ENCODE data around the gene ROBO4. TPM values are rescaled to one million over a fixed set of nuclear protein-coding genes. Genes with fewer than 3 reads are reported as not detected.

The ROBO4 gene
- total and polyA plus RNA-seq, 2 donors (not counting 1 experiment from before 2014, with no cell fraction given) = not detected

DNA sequence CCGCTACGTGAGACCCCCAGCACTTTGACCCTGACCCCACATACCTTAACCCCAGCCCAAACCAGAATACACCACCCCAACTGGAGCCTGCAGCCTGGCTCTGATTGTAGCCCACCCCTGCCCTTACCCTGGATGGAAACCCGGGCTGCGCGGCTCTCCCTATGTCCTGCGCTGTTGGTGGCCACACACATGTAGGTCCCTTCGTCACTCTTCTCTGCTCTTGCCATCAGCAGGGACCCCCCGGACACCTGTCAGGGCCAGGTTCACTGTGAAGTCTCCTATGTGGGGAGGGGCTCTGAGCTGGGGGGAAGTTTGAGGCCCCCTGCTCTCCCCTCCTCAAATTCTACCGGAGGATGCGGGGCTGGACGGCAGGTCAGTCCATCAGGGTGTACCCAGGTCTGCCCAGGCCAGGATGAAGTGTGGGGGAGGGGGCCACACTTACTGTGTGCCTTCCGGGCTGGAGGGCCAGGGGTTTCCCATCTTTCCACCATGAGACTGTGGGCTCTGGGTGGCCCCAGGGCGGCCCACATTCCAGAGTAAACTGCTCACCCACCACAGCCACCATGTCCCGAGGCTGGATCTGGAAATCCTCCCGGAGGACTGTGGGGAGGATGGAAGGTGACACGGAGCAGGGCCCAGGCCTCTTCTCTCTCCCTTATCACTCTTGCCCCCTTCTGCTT, 1.5 kb downstream of the ROBO4 start:
- Histone ChIP-seq H3K36me3 (replicated peaks in 1 of 2; ENCODE audit: control extremely low read depth in 1 of 2, control insufficient read depth in 1 of 2, extremely low read depth in 1 of 2, insufficient read depth in 2 of 2, low read length in 1 of 2) (no peaks in the 10 kb centered on the region), H3K4me3 (ENCODE audit: control extremely low read depth in 1 of 5, extremely low read depth in 1 of 5, insufficient read depth in 1 of 5, low read depth in 2 of 5, low read length in 4 of 5) (no peak overlapping the region), H4K20me1 (ENCODE audit: control insufficient read depth, insufficient read depth, low read length, poor library complexity, severe bottlenecking) (no peaks in the 10 kb centered on the region), H3K4me2 (replicated peaks; ENCODE audit: low read depth, low read length, poor library complexity, severe bottlenecking) (no peak overlapping the region), H2AFZ (ENCODE audit: insufficient read depth, low read depth, low read length, poor library complexity, severe bottlenecking) (no peak overlapping the region), H3K79me2 (ENCODE audit: control insufficient read depth, insufficient read depth, low read length) (no peaks in the 10 kb centered on the region), H3K27ac (ENCODE audit: low read length in 2 of 2) (no peak overlapping the region), H3K4me1 (ENCODE audit: control insufficient read depth in 2 of 2, insufficient read depth in 2 of 2, low read length in 2 of 2) (no peaks in the 10 kb centered on the region), H3K9ac (ENCODE audit: low read length) (no peak overlapping the region), H3K27me3 (replicated peaks in 1 of 4; ENCODE audit: control extremely low read depth in 1 of 4, control insufficient read depth in 3 of 4, insufficient read depth in 4 of 4, low read length in 3 of 4) (peaks cover 0 to 6% (median 1%) of the 10 kb centered on the region in 4 experiments), H3K9me3 (ENCODE audit: control extremely low read depth in 1 of 3, control insufficient read depth in 2 of 3, insufficient read depth in 1 of 3, low read length in 2 of 3) (no peaks in the 10 kb centered on the region)
- no peak for ATAC-seq (ENCODE audit: low read depth)
- no peak for DNase-seq
- 86% methylated on average over 10 of the region's 16 CpGs for WGBS (ENCODE audit: insufficient coverage)
- ChIA-PET CTCF (no interaction called here), POLR2A (no interaction called here)
- intact Hi-C loops (cut with micrococcal nuclease) = no loop called here
- TF ChIP-seq, protein P1, sequence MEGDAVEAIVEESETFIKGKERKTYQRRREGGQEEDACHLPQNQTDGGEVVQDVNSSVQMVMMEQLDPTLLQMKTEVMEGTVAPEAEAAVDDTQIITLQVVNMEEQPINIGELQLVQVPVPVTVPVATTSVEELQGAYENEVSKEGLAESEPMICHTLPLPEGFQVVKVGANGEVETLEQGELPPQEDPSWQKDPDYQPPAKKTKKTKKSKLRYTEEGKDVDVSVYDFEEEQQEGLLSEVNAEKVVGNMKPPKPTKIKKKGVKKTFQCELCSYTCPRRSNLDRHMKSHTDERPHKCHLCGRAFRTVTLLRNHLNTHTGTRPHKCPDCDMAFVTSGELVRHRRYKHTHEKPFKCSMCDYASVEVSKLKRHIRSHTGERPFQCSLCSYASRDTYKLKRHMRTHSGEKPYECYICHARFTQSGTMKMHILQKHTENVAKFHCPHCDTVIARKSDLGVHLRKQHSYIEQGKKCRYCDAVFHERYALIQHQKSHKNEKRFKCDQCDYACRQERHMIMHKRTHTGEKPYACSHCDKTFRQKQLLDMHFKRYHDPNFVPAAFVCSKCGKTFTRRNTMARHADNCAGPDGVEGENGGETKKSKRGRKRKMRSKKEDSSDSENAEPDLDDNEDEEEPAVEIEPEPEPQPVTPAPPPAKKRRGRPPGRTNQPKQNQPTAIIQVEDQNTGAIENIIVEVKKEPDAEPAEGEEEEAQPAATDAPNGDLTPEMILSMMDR (IDR thresholded peaks at IDR 0.05) = no peak
- TF ChIP-seq EZH2 (IDR thresholded peaks at IDR 0.05; ENCODE audit: borderline replicate concordance, insufficient read depth, low read depth, low read length, poor library complexity, severe bottlenecking) = no peak
- no peaks in the 10 kb centered on the region for H3K9me3 Mint-ChIP-seq (ENCODE audit: insufficient read depth)
- peaks cover 50% of the 10 kb centered on the region for H3K27me3 Mint-ChIP-seq
- no peak overlapping the region for H3K4me3 Mint-ChIP-seq
- H3K4me1 Mint-ChIP-seq = no peaks in the 10 kb centered on the region
- H3K27ac Mint-ChIP-seq = no peak overlapping the region

DNA sequence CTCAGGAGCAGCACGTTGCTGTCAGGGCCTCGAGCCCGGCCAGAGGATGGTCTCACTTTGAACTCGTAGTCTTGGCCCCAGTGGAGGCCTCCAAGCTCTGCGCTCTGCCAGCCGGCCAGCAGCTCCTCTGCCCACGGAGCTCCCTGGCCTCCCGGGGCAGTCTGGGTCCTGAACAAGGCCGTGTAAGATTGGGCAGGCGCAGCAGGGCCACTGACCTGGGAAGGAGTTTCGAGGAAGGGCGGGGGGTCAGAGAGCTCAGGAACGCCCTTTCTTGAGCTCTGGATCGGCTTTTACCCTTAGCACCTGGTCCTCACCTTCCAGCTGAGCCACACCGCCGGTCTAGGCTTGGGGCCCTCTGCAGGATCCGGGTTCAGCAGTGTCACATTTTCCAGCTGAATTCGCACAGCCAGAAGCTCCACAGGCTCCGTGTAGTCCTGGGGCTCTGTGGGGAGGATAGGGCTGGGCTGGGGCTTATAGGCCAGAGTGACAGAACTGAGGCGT, 2.1 kb downstream of the ROBO4 start:
- H3K27ac Mint-ChIP-seq = no peak overlapping the region
- Histone ChIP-seq H3K4me2 (replicated peaks; ENCODE audit: low read depth, low read length, poor library complexity, severe bottlenecking) (no peak overlapping the region), H4K20me1 (ENCODE audit: control insufficient read depth, insufficient read depth, low read length, poor library complexity, severe bottlenecking) (no peaks in the 10 kb centered on the region), H3K4me3 (ENCODE audit: control extremely low read depth in 1 of 5, extremely low read depth in 1 of 5, insufficient read depth in 1 of 5, low read depth in 2 of 5, low read length in 4 of 5) (no peak overlapping the region), H3K27me3 (replicated peaks in 1 of 4; ENCODE audit: control extremely low read depth in 1 of 4, control insufficient read depth in 3 of 4, insufficient read depth in 4 of 4, low read length in 3 of 4) (peaks cover 0 to 6% (median 1%) of the 10 kb centered on the region in 4 experiments), H3K27ac (ENCODE audit: low read length in 2 of 2) (no peak overlapping the region), H3K79me2 (ENCODE audit: control insufficient read depth, insufficient read depth, low read length) (no peaks in the 10 kb centered on the region), H2AFZ (ENCODE audit: insufficient read depth, low read depth, low read length, poor library complexity, severe bottlenecking) (no peak overlapping the region), H3K4me1 (ENCODE audit: control insufficient read depth in 2 of 2, insufficient read depth in 2 of 2, low read length in 2 of 2) (no peaks in the 10 kb centered on the region), H3K9ac (ENCODE audit: low read length) (no peak overlapping the region), H3K36me3 (replicated peaks in 1 of 2; ENCODE audit: control extremely low read depth in 1 of 2, control insufficient read depth in 1 of 2, extremely low read depth in 1 of 2, insufficient read depth in 2 of 2, low read length in 1 of 2) (no peaks in the 10 kb centered on the region), H3K9me3 (ENCODE audit: control extremely low read depth in 1 of 3, control insufficient read depth in 2 of 3, insufficient read depth in 1 of 3, low read length in 2 of 3) (no peaks in the 10 kb centered on the region)
- ATAC-seq (ENCODE audit: low read depth) = no peak
- 89% methylated on average over 19 of the region's 20 CpGs for WGBS (ENCODE audit: insufficient coverage)
- ChIA-PET CTCF (no interaction called here), POLR2A (no interaction called here)
- no peaks in the 10 kb centered on the region for H3K9me3 Mint-ChIP-seq (ENCODE audit: insufficient read depth)
- no peaks in the 10 kb centered on the region for H3K4me1 Mint-ChIP-seq
- TF ChIP-seq EZH2 (IDR thresholded peaks at IDR 0.05; ENCODE audit: borderline replicate concordance, insufficient read depth, low read depth, low read length, poor library complexity, severe bottlenecking) = no peak
- TF ChIP-seq, protein P1 (IDR thresholded peaks at IDR 0.05) = no peak
- intact Hi-C loops (cut with micrococcal nuclease) = no loop called here
- no peak overlapping the region for H3K4me3 Mint-ChIP-seq
- H3K27me3 Mint-ChIP-seq = peaks cover 46% of the 10 kb centered on the region
- no peak for DNase-seq
